Spleen (tissue), 11 donors: Measurements from ENCODE around the gene KIAA0753. TPM values are rescaled to one million over a fixed set of nuclear protein-coding genes. Genes with fewer than 3 reads are reported as not detected.

Experiments
- DNase-seq: peaks from one replicate; pipeline ENCODE4 v3.0.0-alpha.2; 2020
- H3K27ac ChIP-seq, 8 donors: fragments of 200-600 bp; sonication (generic) in 7 of 8; 1 replicate in 4 of 8; 2 replicates in 4 of 8; pipeline versions ENCODE4 v1.5.0 to v1.8.0; 2016 to 2021; ENCODE audit warnings: inconsistent platforms in 4 of 8, mild to moderate bottlenecking in 4 of 8, moderate library complexity in 1 of 8
- H3K27me3 ChIP-seq, 7 donors: fragments of 200-600 bp; sonication (generic) in 6 of 7; replicated peaks in 1 of 7; 1 replicate in 4 of 7; 2 replicates in 3 of 7; pipeline versions ENCODE4 v1.5.0 to v1.8.0; 2016 to 2021; ENCODE audit warnings: inconsistent platforms in 3 of 7, mild to moderate bottlenecking in 1 of 7
- H3K36me3 ChIP-seq, 6 donors: fragments of 200-600 bp; sonication (generic) in 5 of 6; 1 replicate in 4 of 6; 2 replicates in 2 of 6; pipeline versions ENCODE4 v1.5.0 to v1.8.0; 2016 to 2021; ENCODE audit warnings: inconsistent platforms in 2 of 6
- H3K4me1 ChIP-seq, 6 donors: fragments of 200-600 bp; sonication (generic) in 5 of 6; 1 replicate in 3 of 6; 2 replicates in 3 of 6; pipeline versions ENCODE4 v1.5.0 to v1.8.0; 2016 to 2021; ENCODE audit warnings: inconsistent platforms in 3 of 6
- H3K4me3 ChIP-seq, 8 donors: fragments of 200-600 bp; sonication (generic) in 7 of 8; 1 replicate in 4 of 8; 2 replicates in 4 of 8; pipeline versions ENCODE4 v1.5.0 to v1.8.0; 2016 to 2021; ENCODE audit warnings: inconsistent platforms in 4 of 8, mild to moderate bottlenecking in 4 of 8, moderate library complexity in 2 of 8
- H3K9me3 ChIP-seq, 8 donors: fragments of 200-600 bp; sonication (generic) in 7 of 8; 1 replicate in 4 of 8; 2 replicates in 4 of 8; pipeline versions ENCODE4 v1.5.0 to v1.8.0; 2016 to 2021; ENCODE audit warnings: inconsistent platforms in 4 of 8
- POLR2A ChIP-seq, 3 donors: fragments of 450-650 bp; IDR thresholded peaks; one replicate each; pipeline ENCODE4 v1.5.1; 2017; ENCODE audit warnings: antibody characterized with exemption in 3 of 3, mild to moderate bottlenecking in 1 of 3
- POLR2AphosphoS5 ChIP-seq, 3 donors: sonication (generic); formaldehyde crosslinking; IDR thresholded peaks; one replicate each; pipeline ENCODE4 v1.5.1; 2017; ENCODE audit warnings: antibody characterized with exemption in 3 of 3
- WGBS, 5 donors: extraction: QIAGEN DNeasy Blood & Tissue Kit in 3 of 5; methylation state at CpG; one replicate each; pipeline versions ENCODE4 v1.1.5 to v1.1.7; 2013 to 2018; 5-methylcytosine and 5-hydroxymethylcytosine counted together
- intact Hi-C: fragments of 100-400 bp; cut with DNase I; formaldehyde crosslinking; loops from one replicate; pipeline ENCODE4 v1.15.0; 2023; ENCODE audit warnings: low total_unique reads
- polyA plus RNA-seq, 3 donors: library from polyadenylated mRNA; stranded (reverse); fragments of 200-250 nt; gene quantifications; one replicate each; pipeline ENCODE4 v1.2.1, GENCODE V29; 2013
- total RNA-seq, 7 donors: library from RNA; depleted of rRNA in 3 of 7; stranded (reverse); fragments of >200 nt in 3 of 7; fragmentation: NEBNext Ultra II Directional in 4 of 7; extraction: Animal tissue kit (Norgen Biotek cat#: 25700) in 4 of 7; gene quantifications; one replicate each; pipeline versions ENCODE4 v1.1.0 to v1.2.1, GENCODE V29; 2016 to 2021
- TF ChIP-seq, protein P1 (sequence below), 11 experiments: fragments of 200-600 bp in 7 of 11; fragments of 450-650 bp in 4 of 11; sonication (generic) in 4 of 11; IDR thresholded peaks in 8 of 11; conservative IDR thresholded peaks in 3 of 11; 1 replicate in 7 of 11; 2 replicates in 4 of 11; pipeline versions ENCODE4 v1.4.0 to v1.8.0; 2016 to 2021; ENCODE audit warnings: antibody characterized with exemption in 11 of 11, inconsistent platforms in 4 of 11, mild to moderate bottlenecking in 1 of 11
- donor health status: healthy with polysubstance abuse.
- donor health status: DM: no; HTN: no; CAD: no; lungs with moderate emphysema.
- donor health status: DM: no; HTN: no; CAD: no.
- donor health status: Bipolar disorder and iron deficiency.
- donor health status: healthy.
- donor health status: DM: no; HTN: no; CAD: no.
- donor health status: DM: yes; HTN: yes; CAD: no.

KIAA0753 gene
- total and polyA plus RNA-seq, 10 donors = 4.2 to 21.8 (median 17.6) TPM

DNA sequence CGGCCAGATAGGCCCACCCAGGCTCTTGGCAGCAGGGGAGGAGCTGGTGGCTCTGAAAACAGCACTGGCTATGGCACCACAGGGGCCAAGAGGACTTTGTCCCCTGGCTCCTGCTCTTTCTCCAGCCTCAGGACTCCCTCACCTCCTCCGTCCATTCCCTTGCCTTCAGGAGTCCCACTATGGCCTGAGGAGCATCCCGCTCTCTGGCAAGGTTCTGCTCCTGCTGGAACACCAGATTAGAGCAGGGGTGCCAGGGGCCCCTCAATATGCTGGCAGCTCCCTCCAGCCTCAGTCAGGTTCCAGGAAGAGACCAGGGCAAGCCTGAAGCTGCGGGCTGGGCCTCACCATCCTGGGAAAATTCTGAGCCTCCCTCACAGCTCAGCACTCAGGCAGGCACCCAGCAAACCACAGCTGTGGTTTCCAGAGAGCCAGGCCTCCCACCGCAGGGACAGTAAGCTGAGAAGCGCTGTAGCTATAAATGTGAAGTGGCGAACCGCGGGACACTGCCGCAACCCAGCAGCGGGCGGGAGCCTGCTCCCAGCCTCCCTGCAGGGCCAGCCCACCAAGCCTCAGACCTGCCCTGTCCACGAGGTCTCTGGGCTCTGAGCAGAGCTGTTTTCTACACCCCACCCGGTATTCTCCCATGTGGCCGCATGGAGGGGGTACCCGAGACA is 36.8 kb upstream of the KIAA0753 start:
- no peak for TF ChIP-seq POLR2AphosphoS5 (IDR thresholded peaks at IDR 0.05)
- no peak for TF ChIP-seq POLR2A (IDR thresholded peaks at IDR 0.05)
- TF ChIP-seq, protein P1, sequence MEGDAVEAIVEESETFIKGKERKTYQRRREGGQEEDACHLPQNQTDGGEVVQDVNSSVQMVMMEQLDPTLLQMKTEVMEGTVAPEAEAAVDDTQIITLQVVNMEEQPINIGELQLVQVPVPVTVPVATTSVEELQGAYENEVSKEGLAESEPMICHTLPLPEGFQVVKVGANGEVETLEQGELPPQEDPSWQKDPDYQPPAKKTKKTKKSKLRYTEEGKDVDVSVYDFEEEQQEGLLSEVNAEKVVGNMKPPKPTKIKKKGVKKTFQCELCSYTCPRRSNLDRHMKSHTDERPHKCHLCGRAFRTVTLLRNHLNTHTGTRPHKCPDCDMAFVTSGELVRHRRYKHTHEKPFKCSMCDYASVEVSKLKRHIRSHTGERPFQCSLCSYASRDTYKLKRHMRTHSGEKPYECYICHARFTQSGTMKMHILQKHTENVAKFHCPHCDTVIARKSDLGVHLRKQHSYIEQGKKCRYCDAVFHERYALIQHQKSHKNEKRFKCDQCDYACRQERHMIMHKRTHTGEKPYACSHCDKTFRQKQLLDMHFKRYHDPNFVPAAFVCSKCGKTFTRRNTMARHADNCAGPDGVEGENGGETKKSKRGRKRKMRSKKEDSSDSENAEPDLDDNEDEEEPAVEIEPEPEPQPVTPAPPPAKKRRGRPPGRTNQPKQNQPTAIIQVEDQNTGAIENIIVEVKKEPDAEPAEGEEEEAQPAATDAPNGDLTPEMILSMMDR (IDR thresholded peaks at IDR 0.05 in 8 of 11, conservative IDR thresholded peaks at IDR 0.05 in 3 of 11) = no peak
- Histone ChIP-seq H3K9me3 (no peaks in the 10 kb centered on the region), H3K27me3 (peaks cover 0 to 57% (median 16%) of the 10 kb centered on the region in 7 donors), H3K27ac (no peak overlapping the region), H3K4me1 (peaks cover 0 to 8% (median 0%) of the 10 kb centered on the region in 6 donors), H3K36me3 (no peaks in the 10 kb centered on the region), H3K4me3 (no peak overlapping the region)
- no peak for DNase-seq
- 30 to 67% (median 37%) methylated on average over 6 to 16 of the region's 16 CpGs for WGBS, 5 donors
- intact Hi-C loops = no loop called here

DNA sequence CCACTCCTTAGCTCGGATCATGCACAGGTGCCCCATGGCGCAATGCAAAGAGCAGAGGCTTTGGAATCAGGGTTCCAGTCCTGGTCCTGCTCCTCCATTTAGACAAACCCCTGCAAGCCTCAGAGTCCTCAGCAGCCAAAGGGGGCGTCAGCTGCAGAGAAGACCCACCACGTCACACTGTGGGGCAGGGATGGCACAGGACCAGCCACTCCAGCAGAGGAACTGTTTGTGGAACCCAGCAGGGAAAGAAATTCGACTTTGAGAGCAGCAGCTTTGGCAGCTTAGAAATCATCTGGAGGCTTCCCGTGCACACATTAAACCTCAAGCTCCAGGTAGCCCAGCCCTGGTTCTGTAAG is 36.3 kb upstream of the KIAA0753 start:
- DNase-seq = no peak
- H3K27me3 ChIP-seq = peaks cover 0 to 52% (median 16%) of the 10 kb centered on the region in 7 donors
- TF ChIP-seq POLR2AphosphoS5 (IDR thresholded peaks at IDR 0.05) (no peak), POLR2A (IDR thresholded peaks at IDR 0.05) (no peak)
- TF ChIP-seq, protein P1 (IDR thresholded peaks at IDR 0.05 in 8 of 11, conservative IDR thresholded peaks at IDR 0.05 in 3 of 11) = no peak
- H3K27ac ChIP-seq = no peak overlapping the region
- no peak overlapping the region for H3K4me3 ChIP-seq
- H3K4me1 ChIP-seq = peaks cover 0 to 8% (median 0%) of the 10 kb centered on the region in 6 donors
- H3K9me3 ChIP-seq = no peaks in the 10 kb centered on the region
- intact Hi-C loops = no loop called here
- H3K36me3 ChIP-seq = no peaks in the 10 kb centered on the region
- WGBS, 5 donors = 64 to 80% (median 75%) methylated on average over 4 to 6 of the region's 6 CpGs

DNA sequence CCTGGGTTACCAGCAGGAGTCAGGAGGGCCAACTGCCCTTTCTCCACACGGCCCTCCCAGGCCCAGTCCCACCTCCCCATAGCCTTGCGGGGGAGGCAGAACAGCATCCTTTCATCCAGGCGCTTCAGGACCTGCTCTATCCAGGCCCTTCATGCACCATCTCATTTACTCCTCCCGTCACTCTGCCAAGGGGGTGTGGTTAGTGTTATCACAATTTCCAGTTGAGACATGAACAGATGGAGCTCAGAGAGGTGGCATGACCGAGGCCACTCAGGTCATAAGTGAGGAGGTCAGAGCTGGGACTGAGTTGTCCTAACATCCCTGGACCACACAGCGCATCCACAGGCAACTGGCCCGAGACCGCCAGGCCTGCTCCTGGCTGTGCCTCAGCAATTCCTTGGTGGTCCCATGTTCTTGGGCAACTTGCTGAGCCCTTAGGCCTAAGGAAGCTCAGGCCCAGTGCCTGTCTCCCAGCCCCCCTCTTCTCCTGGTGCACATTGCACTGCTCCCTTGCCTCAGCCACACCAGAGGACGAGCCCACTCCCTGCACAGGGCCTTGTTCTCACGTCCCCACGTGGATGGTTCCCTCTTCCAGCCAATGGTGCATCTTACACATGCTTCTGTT is 34.8 kb upstream of the KIAA0753 start:
- Histone ChIP-seq H3K27me3 (peaks cover 0 to 39% (median 16%) of the 10 kb centered on the region in 7 donors), H3K4me3 (no peak overlapping the region), H3K9me3 (no peaks in the 10 kb centered on the region), H3K27ac (no peak overlapping the region), H3K36me3 (no peaks in the 10 kb centered on the region), H3K4me1 (peaks cover 0 to 8% (median 0%) of the 10 kb centered on the region in 6 donors)
- DNase-seq = no peak
- TF ChIP-seq, protein P1 (IDR thresholded peaks at IDR 0.05 in 8 of 11, conservative IDR thresholded peaks at IDR 0.05 in 3 of 11) = no peak
- no peak for TF ChIP-seq POLR2AphosphoS5 (IDR thresholded peaks at IDR 0.05)
- no peak for TF ChIP-seq POLR2A (IDR thresholded peaks at IDR 0.05)
- WGBS, 5 donors = 76 to 90% (median 77%) methylated on average over 7 to 11 of the region's 11 CpGs
- intact Hi-C loops = no loop called here

DNA sequence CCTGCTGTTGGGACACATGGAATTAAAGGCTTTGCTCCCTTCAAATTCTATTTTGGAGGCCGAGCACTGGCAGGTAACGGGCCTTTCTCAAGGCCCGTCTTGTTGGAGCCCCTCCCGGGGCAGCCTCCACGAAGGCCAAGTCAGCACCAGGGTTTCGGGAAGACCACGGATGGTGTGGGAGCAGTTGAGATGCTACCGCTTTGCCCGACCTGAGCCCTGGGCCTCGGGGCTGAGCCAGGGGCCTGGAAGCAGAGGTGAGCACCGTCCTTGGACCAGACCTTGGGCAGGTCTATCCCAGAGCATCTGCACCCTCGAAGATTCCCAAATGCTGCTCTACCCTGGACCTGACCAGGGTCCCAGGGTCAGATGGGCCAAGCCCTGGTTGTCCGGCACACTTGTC is 34.1 kb upstream of the KIAA0753 start:
- TF ChIP-seq POLR2AphosphoS5 (IDR thresholded peaks at IDR 0.05) (no peak), POLR2A (IDR thresholded peaks at IDR 0.05) (no peak)
- TF ChIP-seq, protein P1 (IDR thresholded peaks at IDR 0.05 in 8 of 11, conservative IDR thresholded peaks at IDR 0.05 in 3 of 11) = no peak
- 88 to 94% (median 92%) methylated on average over 7 to 13 of the region's 13 CpGs for WGBS, 5 donors
- no peak for DNase-seq
- peaks cover 0 to 31% (median 16%) of the 10 kb centered on the region in 7 donors for H3K27me3 ChIP-seq
- no peak overlapping the region for H3K27ac ChIP-seq
- intact Hi-C loops = no loop called here
- H3K9me3 ChIP-seq = no peaks in the 10 kb centered on the region
- no peaks in the 10 kb centered on the region for H3K36me3 ChIP-seq
- H3K4me3 ChIP-seq = no peak overlapping the region
- peaks cover 0 to 8% (median 0%) of the 10 kb centered on the region in 6 donors for H3K4me1 ChIP-seq
